Measurements from ENCODE around the gene ANKH. TPM values are rescaled to one million over a fixed set of nuclear protein-coding genes. Genes with fewer than 3 reads are reported as not detected.

Gene ANKH
- total RNA-seq, 1 donor from 2014 or later = 30.9 TPM

DNA sequence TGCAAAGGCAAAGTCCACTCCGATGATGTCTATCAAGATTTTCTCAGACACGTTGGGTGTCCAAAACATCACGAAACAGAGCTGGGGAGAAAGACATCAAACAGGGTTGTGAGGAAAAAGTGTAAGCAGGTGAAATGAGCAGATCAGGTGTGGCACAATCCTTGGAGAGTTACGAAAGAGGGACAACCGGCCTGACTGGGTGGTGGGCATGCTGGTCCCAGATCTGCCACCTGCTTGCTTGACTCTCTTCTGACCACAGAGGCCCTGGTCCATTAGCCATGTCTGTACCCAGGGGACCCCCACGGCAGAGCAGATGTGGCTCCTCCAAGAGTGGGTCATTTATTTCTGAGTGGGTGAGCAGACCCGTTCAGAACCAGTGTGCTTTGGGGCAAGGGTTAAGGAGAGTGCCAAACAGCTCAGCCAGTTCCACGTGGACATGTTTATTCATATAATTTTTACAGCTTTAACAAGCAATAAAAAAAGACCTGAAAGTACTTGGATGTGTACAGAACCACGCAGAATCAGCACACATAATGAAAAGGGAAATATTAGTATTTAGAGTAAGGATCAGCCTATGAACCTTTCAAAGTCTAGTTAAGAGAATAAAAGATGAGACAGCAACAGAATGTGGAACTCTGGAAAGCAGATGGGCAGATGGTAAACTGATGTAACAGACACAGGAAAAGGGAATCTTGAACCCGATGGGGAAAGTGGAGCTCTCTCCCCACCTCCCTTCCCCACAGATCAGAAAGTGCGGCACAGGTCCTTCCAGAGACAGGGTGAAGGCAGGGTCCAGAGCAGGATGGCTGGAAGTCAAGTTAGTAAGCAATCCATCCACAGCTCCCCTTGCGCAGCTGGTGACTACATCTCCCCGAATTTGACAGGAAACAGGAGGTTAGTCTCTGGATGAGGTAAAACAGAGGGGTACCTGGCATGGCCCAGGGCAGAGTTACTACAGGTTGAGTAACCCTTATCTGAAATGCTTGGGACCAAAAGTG is 154.5 kb downstream of the ANKH start:
- Histone ChIP-seq H3K36me3 (peaks cover 0 to 31% of the 10 kb centered on the region in 2 donors), H3K27me3 (no peaks in the 10 kb centered on the region), H3K4me3 (no peak overlapping the region), H3K9me3 (no peaks in the 10 kb centered on the region), H3K27ac (no peak overlapping the region), H3K4me1 (peaks cover 7% of the 10 kb centered on the region)
- intact Hi-C loops (cut with DNase I) = no loop called here
- TF ChIP-seq, protein P1, sequence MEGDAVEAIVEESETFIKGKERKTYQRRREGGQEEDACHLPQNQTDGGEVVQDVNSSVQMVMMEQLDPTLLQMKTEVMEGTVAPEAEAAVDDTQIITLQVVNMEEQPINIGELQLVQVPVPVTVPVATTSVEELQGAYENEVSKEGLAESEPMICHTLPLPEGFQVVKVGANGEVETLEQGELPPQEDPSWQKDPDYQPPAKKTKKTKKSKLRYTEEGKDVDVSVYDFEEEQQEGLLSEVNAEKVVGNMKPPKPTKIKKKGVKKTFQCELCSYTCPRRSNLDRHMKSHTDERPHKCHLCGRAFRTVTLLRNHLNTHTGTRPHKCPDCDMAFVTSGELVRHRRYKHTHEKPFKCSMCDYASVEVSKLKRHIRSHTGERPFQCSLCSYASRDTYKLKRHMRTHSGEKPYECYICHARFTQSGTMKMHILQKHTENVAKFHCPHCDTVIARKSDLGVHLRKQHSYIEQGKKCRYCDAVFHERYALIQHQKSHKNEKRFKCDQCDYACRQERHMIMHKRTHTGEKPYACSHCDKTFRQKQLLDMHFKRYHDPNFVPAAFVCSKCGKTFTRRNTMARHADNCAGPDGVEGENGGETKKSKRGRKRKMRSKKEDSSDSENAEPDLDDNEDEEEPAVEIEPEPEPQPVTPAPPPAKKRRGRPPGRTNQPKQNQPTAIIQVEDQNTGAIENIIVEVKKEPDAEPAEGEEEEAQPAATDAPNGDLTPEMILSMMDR (IDR thresholded peaks at IDR 0.05) = no peak
- TF ChIP-seq POLR2A (IDR thresholded peaks at IDR 0.05) (no peak), POLR2AphosphoS5 (IDR thresholded peaks at IDR 0.05; ENCODE audit: insufficient read depth in 1 of 2, low read depth in 1 of 2) (no peak)
- DNase-seq (ENCODE audit: extremely low spot score in 2 of 2) = no peak

- H3K27me3 ChIP-seq = no peaks in the 10 kb centered on the region
- intact Hi-C loops (cut with DNase I) = no loop called here
- no peaks in the 10 kb centered on the region for H3K9me3 ChIP-seq
- peaks cover 0 to 46% of the 10 kb centered on the region in 2 donors for H3K36me3 ChIP-seq
- TF ChIP-seq, protein P1 (IDR thresholded peaks at IDR 0.05) = no peak
- TF ChIP-seq POLR2A (IDR thresholded peaks at IDR 0.05) = no peak
- no peak for TF ChIP-seq POLR2AphosphoS5 (IDR thresholded peaks at IDR 0.05; ENCODE audit: insufficient read depth in 1 of 2, low read depth in 1 of 2)
- H3K27ac ChIP-seq = no peak overlapping the region
- H3K4me3 ChIP-seq = no peak overlapping the region
- peaks cover 7% of the 10 kb centered on the region for H3K4me1 ChIP-seq
- no peak for DNase-seq (ENCODE audit: extremely low spot score in 2 of 2)
Observed at GRCh38 chr5:14715481-14715880, 156.1 kb downstream of the ANKH start.

- Histone ChIP-seq H3K4me1 (peaks cover 7% of the 10 kb centered on the region), H3K4me3 (no peak overlapping the region), H3K36me3 (peaks cover 0 to 54% of the 10 kb centered on the region in 2 donors), H3K27ac (no peak overlapping the region), H3K27me3 (no peaks in the 10 kb centered on the region), H3K9me3 (no peaks in the 10 kb centered on the region)
- no peak for DNase-seq (ENCODE audit: extremely low spot score in 2 of 2)
- intact Hi-C loops (cut with DNase I) = no loop called here
- TF ChIP-seq POLR2AphosphoS5 (IDR thresholded peaks at IDR 0.05; ENCODE audit: insufficient read depth in 1 of 2, low read depth in 1 of 2) (no peak), POLR2A (IDR thresholded peaks at IDR 0.05) (no peak)
- TF ChIP-seq, protein P1 (IDR thresholded peaks at IDR 0.05) = no peak
Observed at GRCh38 chr5:14714706-14715105, 156.9 kb downstream of the ANKH start.

DNA sequence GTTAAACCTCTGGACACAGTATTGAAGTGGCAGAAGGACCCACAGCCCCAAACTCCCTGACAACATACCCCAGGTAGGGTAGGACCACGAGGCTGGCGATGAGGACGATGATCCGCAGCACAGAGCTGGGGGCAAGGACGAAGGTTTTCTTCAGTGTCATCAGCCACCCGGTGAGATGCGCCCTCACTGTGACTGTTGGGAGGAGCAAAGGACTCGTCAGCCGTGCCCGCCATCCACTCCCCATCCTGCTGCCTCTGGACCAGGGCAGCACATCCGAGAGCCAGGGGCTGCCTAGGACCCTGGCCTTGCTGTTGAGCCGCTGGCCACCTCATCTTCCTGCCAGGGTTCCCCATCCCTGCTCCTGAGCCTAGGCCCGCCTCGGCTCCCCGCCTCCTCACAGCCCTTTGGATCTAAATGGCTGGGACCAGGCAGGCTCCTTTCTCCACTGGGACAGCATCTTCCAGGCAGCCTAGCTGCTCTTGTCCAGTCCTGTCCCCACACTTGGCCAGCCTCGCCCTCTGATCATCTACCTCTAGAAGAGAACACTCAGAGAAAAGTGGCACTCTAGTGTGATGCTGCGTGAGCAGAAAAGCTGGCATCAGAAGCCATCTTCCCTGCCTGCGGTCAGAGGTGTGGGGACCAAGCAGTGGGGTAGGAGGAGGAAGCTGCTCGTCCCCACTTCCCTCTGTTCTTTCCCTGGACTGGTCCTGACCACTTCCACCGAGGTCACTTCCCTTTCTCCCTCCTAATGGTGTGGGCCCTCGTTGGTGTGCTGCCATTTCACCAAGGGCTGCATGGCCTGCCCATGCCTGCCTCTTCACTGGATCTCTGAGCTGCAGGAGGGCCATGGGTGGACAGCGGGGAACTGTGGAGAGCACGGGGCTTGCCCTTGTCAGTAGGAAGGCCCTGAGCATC is 157.8 kb downstream of the ANKH start:
- Histone ChIP-seq H3K27me3 (no peaks in the 10 kb centered on the region), H3K9me3 (no peaks in the 10 kb centered on the region), H3K27ac (no peak overlapping the region), H3K36me3 (peaks cover 0 to 58% of the 10 kb centered on the region in 2 donors), H3K4me1 (peaks cover 7% of the 10 kb centered on the region), H3K4me3 (no peak overlapping the region)
- TF ChIP-seq POLR2AphosphoS5 (IDR thresholded peaks at IDR 0.05; ENCODE audit: insufficient read depth in 1 of 2, low read depth in 1 of 2) (no peak), POLR2A (IDR thresholded peaks at IDR 0.05) (no peak)
- TF ChIP-seq, protein P1 (IDR thresholded peaks at IDR 0.05) = no peak
- intact Hi-C loops (cut with DNase I) = no loop called here
- no peak for DNase-seq (ENCODE audit: extremely low spot score in 2 of 2)
